WTC11 (cell line): ENCODE measurements around the gene ACTRT2. TPM values are rescaled to one million over a fixed set of nuclear protein-coding genes. Genes with fewer than 3 reads are reported as not detected.

Experiments
- ATAC-seq: fragments of 200-7000 bp; cut with Tn5 transposase; 2 replicates; pipeline ENCODE4 v1.10.0; 2021; ENCODE audit warnings: mild to moderate bottlenecking, moderate library complexity
- CTCF ChIA-PET: fragments of 300-600 bp; sonication (Branson Sonifier 250); formaldehyde crosslinking; loops from one replicate; lab custom pipeline; 2021; ENCODE audit warnings: antibody characterized with exemption; lab: Charles Lee
- POLR2A ChIA-PET: fragments of 350-600 bp; sonication (Branson Sonifier 250); formaldehyde crosslinking; loops from one replicate; lab custom pipeline; 2021; ENCODE audit warnings: antibody characterized with exemption; lab: Charles Lee
- DNase-seq: peaks from one replicate; pipeline ENCODE4 v3.0.0; 2021; ENCODE audit warnings: low spot score
- H3K27ac Mint-ChIP-seq: 2 replicates; pipeline ENCODE4 v1.8.0; 2021; ENCODE audit warnings: mixed read lengths
- H3K27me3 Mint-ChIP-seq: 2 replicates; pipeline ENCODE4 v1.8.0; 2021; ENCODE audit warnings: low read depth, mild to moderate bottlenecking, moderate library complexity, mixed read lengths
- H3K36me3 Mint-ChIP-seq: 2 replicates; pipeline ENCODE4 v1.8.0; 2021; ENCODE audit warnings: mixed read lengths
- H3K4me1 Mint-ChIP-seq: 2 replicates; pipeline ENCODE4 v1.8.0; 2022; ENCODE audit warnings: mixed read lengths
- H3K4me3 Mint-ChIP-seq: 2 replicates; pipeline ENCODE4 v1.8.0; 2021; ENCODE audit warnings: mild to moderate bottlenecking, moderate library complexity, mixed read lengths
- H3K9me3 Mint-ChIP-seq: 2 replicates; pipeline ENCODE4 v1.8.0; 2021; ENCODE audit warnings: mixed read lengths
- ESRRA ChIP-seq: sonication (generic); formaldehyde crosslinking; IDR thresholded peaks from 2 replicates; pipeline ENCODE4 v1.8.1; 2022; ENCODE audit warnings: mild to moderate bottlenecking, missing genetic modification reagents, borderline replicate concordance
- GABPB1 ChIP-seq: sonication (generic); formaldehyde crosslinking; IDR thresholded peaks from 2 replicates; pipeline ENCODE4 v1.8.1; 2023; ENCODE audit warnings: mild to moderate bottlenecking, missing genetic modification reagents
- JAZF1 ChIP-seq: fragments of 250-450 bp; sonication (Bioruptor Pico); IDR thresholded peaks from 2 replicates; pipeline ENCODE4 v1.9.0; 2021; ENCODE audit warnings: moderate library complexity, mild to moderate bottlenecking, inconsistent platforms
- JUN ChIP-seq: sonication (generic); formaldehyde crosslinking; IDR thresholded peaks from 2 replicates; pipeline ENCODE4 v1.8.0; 2023; ENCODE audit warnings: mild to moderate bottlenecking, missing genetic modification reagents
- MXD4 ChIP-seq: fragments of 250-450 bp; sonication (Bioruptor Pico); IDR thresholded peaks from 2 replicates; pipeline ENCODE4 v1.8.0; 2021; ENCODE audit warnings: mild to moderate bottlenecking, moderate library complexity, borderline replicate concordance
- MYBL2 ChIP-seq: sonication (generic); formaldehyde crosslinking; IDR thresholded peaks from 2 replicates; pipeline ENCODE4 v1.8.1; 2023; ENCODE audit warnings: mild to moderate bottlenecking, moderate library complexity, missing genetic modification reagents
- OVOL2 ChIP-seq: fragments of 250-450 bp; sonication (Bioruptor Pico); IDR thresholded peaks from 2 replicates; pipeline ENCODE4 v1.9.0; 2021; ENCODE audit warnings: mild to moderate bottlenecking, borderline replicate concordance
- ZNF219 ChIP-seq: sonication (generic); formaldehyde crosslinking; IDR thresholded peaks from 2 replicates; pipeline ENCODE4 v1.8.0; 2023; ENCODE audit warnings: missing genetic modification reagents, mild to moderate bottlenecking, borderline replicate concordance
- ZNF263 ChIP-seq: sonication (generic); formaldehyde crosslinking; IDR thresholded peaks from 2 replicates; pipeline ENCODE4 v1.8.1; 2022; ENCODE audit warnings: low read depth, mild to moderate bottlenecking, moderate library complexity, missing genetic modification reagents
- total RNA-seq: library from RNA; stranded (reverse); gene quantifications from 3 replicates; pipeline ENCODE4 v1.2.3, GENCODE V29; 2021
- TF ChIP-seq, protein P1 (sequence below): sonication (generic); formaldehyde crosslinking; IDR thresholded peaks from 2 replicates; pipeline ENCODE4 v1.8.1; 2022; ENCODE audit warnings: mild to moderate bottlenecking, moderate library complexity, missing genetic modification reagents
- TF ChIP-seq, protein P2 (sequence below): sonication (generic); formaldehyde crosslinking; conservative IDR thresholded peaks from 2 replicates; pipeline ENCODE4 v1.8.1; 2022; ENCODE audit warnings: mild to moderate bottlenecking, missing genetic modification reagents
- TF ChIP-seq, protein P3 (sequence below): sonication (generic); formaldehyde crosslinking; IDR thresholded peaks from 2 replicates; pipeline ENCODE4 v1.8.0; 2022; ENCODE audit warnings: mild to moderate bottlenecking, missing genetic modification reagents
- TF ChIP-seq, protein P4 (sequence below): sonication (generic); formaldehyde crosslinking; IDR thresholded peaks from 2 replicates; pipeline ENCODE4 v1.8.1; 2023; ENCODE audit warnings: mild to moderate bottlenecking, missing genetic modification reagents
- TF ChIP-seq, protein P5 (sequence below): fragments of 250-450 bp; sonication (Bioruptor Pico); IDR thresholded peaks from 2 replicates; pipeline ENCODE4 v1.9.0; 2021; ENCODE audit warnings: mild to moderate bottlenecking
- TF ChIP-seq, protein P6 (sequence below): sonication (generic); formaldehyde crosslinking; IDR thresholded peaks from 2 replicates; pipeline ENCODE4 v1.8.1; 2023; ENCODE audit warnings: mild to moderate bottlenecking, missing genetic modification reagents, moderate library complexity

The ACTRT2 gene
- total RNA-seq, 1 experiment from 2014 or later, result not detected

DNA sequence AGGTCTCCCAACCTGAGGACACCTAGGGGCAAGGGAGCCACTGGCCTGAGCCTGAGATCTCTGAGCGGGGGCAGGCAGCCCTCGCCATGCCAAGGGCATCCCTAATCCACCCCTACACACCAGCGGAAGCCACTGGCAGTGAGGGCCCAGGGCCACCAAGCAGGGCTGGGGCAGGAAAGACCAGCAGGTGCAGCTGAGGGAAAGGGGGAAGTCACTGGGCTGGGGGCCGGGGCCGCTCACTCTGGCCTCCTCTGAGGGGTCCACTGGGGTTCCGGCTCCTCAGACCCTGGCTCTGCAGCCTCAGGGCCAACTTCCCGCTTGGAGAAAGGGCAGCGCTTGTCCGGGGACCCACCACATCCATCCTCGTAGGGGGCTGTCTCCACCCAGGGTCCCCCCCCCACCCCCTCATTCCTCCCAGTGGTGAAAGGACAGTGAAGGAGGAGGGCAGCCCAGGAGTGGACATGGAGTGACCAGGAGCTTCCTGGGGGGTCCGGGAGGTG lies 42.5 kb upstream of the ACTRT2 start (continued):
- TF ChIP-seq, protein P1, sequence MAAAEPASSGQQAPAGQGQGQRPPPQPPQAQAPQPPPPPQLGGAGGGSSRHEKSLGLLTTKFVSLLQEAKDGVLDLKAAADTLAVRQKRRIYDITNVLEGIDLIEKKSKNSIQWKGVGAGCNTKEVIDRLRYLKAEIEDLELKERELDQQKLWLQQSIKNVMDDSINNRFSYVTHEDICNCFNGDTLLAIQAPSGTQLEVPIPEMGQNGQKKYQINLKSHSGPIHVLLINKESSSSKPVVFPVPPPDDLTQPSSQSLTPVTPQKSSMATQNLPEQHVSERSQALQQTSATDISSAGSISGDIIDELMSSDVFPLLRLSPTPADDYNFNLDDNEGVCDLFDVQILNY (CRISPR knock-in tag), result no peak
- TF ChIP-seq MYBL2 (no peak), MXD4 (CRISPR knock-in tag) (no peak), JUN (CRISPR knock-in tag) (no peak), ZNF219 (CRISPR knock-in tag) (no peak)
- TF ChIP-seq, protein P2, sequence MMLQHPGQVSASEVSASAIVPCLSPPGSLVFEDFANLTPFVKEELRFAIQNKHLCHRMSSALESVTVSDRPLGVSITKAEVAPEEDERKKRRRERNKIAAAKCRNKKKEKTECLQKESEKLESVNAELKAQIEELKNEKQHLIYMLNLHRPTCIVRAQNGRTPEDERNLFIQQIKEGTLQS (CRISPR knock-in tag), result no peak

DNA sequence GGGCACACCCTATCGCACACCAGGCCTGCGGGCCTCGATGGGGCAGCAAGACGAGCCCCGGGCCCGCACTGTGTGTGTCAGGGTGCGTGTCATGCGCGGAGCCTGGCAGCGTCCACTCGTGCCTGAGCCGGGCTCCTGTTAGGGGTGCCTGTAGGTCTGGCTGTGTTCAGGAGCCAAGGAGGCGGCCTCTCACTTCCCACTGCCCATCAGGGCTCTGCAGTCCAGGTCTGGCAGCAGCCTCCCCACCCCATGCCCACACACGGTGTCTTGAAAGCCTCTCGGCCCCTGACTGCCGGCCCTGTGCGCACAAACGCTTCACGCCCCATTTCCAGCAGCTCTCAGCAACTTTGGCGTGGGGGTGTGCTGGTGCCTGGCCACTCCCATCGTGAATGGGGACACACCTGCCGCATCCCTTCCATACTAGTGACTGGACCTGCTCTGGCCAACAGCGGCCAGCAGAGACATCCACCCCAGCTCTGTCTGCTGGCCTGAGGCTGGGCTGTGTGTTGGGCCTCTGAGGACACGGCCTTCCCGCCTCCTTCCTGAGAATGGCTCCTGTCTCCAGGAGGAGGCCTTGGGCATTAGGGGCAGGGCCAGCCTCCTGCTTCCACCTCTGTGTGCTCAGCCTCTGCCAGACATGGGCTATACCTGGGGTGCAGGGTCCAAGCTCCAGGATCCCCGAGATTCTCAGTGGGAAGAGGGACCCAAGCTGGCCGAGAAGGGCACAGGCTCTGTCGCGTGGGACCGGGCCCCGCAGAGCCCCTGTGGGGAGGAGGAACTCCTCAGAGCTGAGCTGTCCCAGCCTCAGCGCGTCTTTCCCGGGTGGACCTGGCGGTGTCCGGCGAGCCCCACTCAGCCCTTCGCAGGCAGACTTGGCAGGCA lies 41.8 kb upstream of the ACTRT2 start:
- Mint-ChIP-seq H3K4me1 (peaks cover 4% of the 10 kb centered on the region; the same call in 1 of the 2 replicates), H3K27me3 (no peaks in the 10 kb centered on the region), H3K27ac (no peak overlapping the region), H3K36me3 (peaks cover 11% of the 10 kb centered on the region), H3K4me3 (no peak overlapping the region), H3K9me3 (peaks cover 5% of the 10 kb centered on the region; the same call in 1 of the 2 replicates)
- TF ChIP-seq GABPB1 (CRISPR knock-in tag), result no peak
- no peak for TF ChIP-seq ESRRA (CRISPR knock-in tag)
- TF ChIP-seq, protein P3, sequence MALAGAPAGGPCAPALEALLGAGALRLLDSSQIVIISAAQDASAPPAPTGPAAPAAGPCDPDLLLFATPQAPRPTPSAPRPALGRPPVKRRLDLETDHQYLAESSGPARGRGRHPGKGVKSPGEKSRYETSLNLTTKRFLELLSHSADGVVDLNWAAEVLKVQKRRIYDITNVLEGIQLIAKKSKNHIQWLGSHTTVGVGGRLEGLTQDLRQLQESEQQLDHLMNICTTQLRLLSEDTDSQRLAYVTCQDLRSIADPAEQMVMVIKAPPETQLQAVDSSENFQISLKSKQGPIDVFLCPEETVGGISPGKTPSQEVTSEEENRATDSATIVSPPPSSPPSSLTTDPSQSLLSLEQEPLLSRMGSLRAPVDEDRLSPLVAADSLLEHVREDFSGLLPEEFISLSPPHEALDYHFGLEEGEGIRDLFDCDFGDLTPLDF (CRISPR knock-in tag), result no peak
- TF ChIP-seq OVOL2 (CRISPR knock-in tag), result no peak
- TF ChIP-seq ZNF263 (CRISPR knock-in tag), result no peak
- TF ChIP-seq, protein P4, sequence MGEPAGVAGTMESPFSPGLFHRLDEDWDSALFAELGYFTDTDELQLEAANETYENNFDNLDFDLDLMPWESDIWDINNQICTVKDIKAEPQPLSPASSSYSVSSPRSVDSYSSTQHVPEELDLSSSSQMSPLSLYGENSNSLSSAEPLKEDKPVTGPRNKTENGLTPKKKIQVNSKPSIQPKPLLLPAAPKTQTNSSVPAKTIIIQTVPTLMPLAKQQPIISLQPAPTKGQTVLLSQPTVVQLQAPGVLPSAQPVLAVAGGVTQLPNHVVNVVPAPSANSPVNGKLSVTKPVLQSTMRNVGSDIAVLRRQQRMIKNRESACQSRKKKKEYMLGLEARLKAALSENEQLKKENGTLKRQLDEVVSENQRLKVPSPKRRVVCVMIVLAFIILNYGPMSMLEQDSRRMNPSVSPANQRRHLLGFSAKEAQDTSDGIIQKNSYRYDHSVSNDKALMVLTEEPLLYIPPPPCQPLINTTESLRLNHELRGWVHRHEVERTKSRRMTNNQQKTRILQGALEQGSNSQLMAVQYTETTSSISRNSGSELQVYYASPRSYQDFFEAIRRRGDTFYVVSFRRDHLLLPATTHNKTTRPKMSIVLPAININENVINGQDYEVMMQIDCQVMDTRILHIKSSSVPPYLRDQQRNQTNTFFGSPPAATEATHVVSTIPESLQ, result no peak
- TF ChIP-seq, protein P5, sequence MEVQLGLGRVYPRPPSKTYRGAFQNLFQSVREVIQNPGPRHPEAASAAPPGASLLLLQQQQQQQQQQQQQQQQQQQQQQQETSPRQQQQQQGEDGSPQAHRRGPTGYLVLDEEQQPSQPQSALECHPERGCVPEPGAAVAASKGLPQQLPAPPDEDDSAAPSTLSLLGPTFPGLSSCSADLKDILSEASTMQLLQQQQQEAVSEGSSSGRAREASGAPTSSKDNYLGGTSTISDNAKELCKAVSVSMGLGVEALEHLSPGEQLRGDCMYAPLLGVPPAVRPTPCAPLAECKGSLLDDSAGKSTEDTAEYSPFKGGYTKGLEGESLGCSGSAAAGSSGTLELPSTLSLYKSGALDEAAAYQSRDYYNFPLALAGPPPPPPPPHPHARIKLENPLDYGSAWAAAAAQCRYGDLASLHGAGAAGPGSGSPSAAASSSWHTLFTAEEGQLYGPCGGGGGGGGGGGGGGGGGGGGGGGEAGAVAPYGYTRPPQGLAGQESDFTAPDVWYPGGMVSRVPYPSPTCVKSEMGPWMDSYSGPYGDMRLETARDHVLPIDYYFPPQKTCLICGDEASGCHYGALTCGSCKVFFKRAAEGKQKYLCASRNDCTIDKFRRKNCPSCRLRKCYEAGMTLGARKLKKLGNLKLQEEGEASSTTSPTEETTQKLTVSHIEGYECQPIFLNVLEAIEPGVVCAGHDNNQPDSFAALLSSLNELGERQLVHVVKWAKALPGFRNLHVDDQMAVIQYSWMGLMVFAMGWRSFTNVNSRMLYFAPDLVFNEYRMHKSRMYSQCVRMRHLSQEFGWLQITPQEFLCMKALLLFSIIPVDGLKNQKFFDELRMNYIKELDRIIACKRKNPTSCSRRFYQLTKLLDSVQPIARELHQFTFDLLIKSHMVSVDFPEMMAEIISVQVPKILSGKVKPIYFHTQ (CRISPR knock-in tag), result no peak
- no peak for TF ChIP-seq JAZF1 (CRISPR knock-in tag)
- TF ChIP-seq, protein P6, sequence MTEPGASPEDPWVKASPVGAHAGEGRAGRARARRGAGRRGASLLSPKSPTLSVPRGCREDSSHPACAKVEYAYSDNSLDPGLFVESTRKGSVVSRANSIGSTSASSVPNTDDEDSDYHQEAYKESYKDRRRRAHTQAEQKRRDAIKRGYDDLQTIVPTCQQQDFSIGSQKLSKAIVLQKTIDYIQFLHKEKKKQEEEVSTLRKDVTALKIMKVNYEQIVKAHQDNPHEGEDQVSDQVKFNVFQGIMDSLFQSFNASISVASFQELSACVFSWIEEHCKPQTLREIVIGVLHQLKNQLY (CRISPR knock-in tag), result no peak
- ATAC-seq (no peak), DNase-seq (no peak)
- POLR2A ChIA-PET, result interaction anchor here (0.7 kb wide), 1 partner anchor 877 kb away, joined by 3 read pairs; no protein-coding TSS in a partner anchor
- CTCF ChIA-PET, result no interaction called here
